ENCODE measurements around the gene MFGE8.

Gene MFGE8

DNA sequence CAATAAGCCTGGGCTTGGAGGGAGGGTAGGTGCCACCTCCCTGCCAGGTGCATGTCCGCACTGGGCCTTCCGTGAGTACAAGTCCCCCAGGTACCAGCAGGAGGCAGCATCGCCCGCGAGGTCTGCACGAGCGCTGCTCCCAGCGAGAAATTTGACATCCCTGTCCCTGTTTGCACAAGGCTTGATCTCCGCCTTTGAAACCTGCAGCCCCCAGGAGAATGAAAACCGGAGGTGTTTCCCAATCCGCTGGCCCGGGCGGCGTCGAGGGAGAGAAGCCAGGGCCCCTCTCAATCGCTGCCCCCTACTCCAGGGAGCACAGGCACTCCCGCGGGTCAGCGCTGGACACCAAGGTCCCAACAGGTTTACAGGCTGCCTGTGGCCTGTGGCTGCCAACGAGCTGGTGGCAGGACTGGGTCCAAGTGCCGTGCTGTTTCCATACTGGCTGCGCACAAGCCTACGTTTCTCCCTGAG lies 18.8 kb downstream of the MFGE8 start:
- Mint-ChIP-seq H3K4me1 (peaks cover 23% of the 10 kb centered on the region), H3K36me3 (ENCODE audit: low read depth) (no peaks in the 10 kb centered on the region), H3K4me3 (peak overlapping the region; percentile 63 to 77 (median 70)), H3K27me3 (ENCODE audit: low read depth) (peaks cover 59% of the 10 kb centered on the region), H3K27ac (no peak overlapping the region), H3K9me3 (no peaks in the 10 kb centered on the region)
- TF ChIP-seq, protein P1, sequence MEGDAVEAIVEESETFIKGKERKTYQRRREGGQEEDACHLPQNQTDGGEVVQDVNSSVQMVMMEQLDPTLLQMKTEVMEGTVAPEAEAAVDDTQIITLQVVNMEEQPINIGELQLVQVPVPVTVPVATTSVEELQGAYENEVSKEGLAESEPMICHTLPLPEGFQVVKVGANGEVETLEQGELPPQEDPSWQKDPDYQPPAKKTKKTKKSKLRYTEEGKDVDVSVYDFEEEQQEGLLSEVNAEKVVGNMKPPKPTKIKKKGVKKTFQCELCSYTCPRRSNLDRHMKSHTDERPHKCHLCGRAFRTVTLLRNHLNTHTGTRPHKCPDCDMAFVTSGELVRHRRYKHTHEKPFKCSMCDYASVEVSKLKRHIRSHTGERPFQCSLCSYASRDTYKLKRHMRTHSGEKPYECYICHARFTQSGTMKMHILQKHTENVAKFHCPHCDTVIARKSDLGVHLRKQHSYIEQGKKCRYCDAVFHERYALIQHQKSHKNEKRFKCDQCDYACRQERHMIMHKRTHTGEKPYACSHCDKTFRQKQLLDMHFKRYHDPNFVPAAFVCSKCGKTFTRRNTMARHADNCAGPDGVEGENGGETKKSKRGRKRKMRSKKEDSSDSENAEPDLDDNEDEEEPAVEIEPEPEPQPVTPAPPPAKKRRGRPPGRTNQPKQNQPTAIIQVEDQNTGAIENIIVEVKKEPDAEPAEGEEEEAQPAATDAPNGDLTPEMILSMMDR (IDR thresholded peaks at IDR 0.05; ENCODE audit: unreplicated experiment in 3 of 3) = peak; percentile 63 to 78 (median 74)

DNA sequence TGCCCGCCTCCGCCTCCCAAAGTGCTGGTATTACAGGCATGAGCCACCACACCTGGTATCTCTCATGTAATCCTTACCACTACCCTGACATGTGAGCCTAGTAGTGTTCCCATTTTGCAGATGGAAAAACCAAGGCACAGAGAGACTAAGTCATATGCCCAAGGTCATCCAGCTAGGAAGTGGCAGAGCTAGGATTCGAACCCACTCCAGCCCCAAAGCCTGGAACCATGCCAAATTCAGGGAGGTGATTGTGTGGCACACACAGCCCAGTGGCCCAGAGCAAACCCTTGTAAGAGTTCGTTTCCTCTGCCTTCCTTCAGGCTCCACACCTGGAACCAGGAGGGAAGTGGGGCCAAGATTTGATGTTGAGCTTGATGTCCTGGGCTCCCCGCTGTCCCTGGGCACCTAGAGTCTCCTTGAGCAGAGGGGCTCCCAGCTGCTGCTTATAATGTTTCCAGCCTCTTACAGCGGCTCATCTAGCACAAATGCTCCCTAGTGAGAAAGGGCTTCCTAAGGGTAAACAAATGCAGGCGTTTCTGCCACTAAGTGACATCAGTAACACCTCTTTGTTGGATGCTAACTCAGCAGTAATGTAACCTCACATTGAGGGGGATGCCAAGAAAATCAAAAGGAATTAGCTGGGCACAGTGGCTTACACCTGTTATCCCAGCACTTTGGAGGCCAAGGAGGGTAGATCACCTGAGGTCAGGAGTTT lies 21.5 kb downstream of the MFGE8 start:
- Mint-ChIP-seq H3K4me3 (no peak overlapping the region), H3K27ac (no peak overlapping the region), H3K9me3 (no peaks in the 10 kb centered on the region), H3K27me3 (ENCODE audit: low read depth) (peaks cover 48% of the 10 kb centered on the region), H3K36me3 (ENCODE audit: low read depth) (no peaks in the 10 kb centered on the region), H3K4me1 (peaks cover 9% of the 10 kb centered on the region)
- TF ChIP-seq, protein P1 (IDR thresholded peaks at IDR 0.05; ENCODE audit: unreplicated experiment in 3 of 3) = no peak

DNA sequence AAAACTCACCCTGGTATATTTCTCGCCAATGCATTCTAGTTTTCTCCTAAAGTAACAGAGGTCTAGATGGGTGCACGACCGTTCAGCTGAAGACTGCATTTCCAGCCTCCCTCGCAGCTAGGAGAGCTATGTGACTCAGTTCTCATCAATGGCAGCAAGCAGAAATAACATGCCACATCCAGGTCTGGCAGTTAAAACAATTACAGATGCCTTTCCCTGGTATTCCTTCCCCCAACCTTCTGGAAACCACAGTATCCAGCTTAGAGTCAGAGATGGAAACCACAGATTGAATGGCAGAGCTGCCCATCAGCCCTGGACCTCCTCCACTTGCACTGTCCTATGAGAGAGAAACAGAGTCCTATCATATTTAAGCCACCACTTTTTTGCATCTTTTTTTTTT lies 22.7 kb downstream of the MFGE8 start:
- H3K27ac Mint-ChIP-seq = no peak overlapping the region
- TF ChIP-seq, protein P1 (IDR thresholded peaks at IDR 0.05; ENCODE audit: unreplicated experiment in 3 of 3) = no peak
- H3K4me3 Mint-ChIP-seq = no peak overlapping the region
- no peaks in the 10 kb centered on the region for H3K36me3 Mint-ChIP-seq (ENCODE audit: low read depth)
- no peaks in the 10 kb centered on the region for H3K9me3 Mint-ChIP-seq
- H3K4me1 Mint-ChIP-seq = peaks cover 3% of the 10 kb centered on the region
- H3K27me3 Mint-ChIP-seq (ENCODE audit: low read depth) = peaks cover 42% of the 10 kb centered on the region

DNA sequence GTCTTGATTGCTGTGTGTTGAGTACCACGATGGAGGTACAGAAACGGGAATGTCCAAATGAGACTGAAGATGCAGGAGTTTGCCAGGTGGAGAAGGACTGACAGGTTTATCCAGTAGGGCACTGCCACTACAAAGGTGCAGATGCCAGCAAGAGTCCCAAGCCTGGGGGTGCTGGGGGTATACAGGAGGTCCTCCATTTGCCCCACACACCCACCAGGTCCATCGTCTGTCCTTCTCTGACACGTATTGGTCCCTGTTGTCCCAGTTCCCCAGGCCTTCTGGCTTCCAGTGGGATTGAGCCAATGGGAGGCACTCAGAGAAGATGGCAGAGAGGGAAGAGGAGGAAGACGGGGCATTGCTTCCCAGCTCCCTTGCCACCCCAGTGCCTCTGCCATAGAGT lies 24.5 kb downstream of the MFGE8 start:
- H3K4me1 Mint-ChIP-seq = no peaks in the 10 kb centered on the region
- no peak overlapping the region for H3K4me3 Mint-ChIP-seq
- H3K27me3 Mint-ChIP-seq (ENCODE audit: low read depth) = peaks cover 28% of the 10 kb centered on the region
- H3K27ac Mint-ChIP-seq = no peak overlapping the region
- TF ChIP-seq, protein P1 (IDR thresholded peaks at IDR 0.05; ENCODE audit: unreplicated experiment in 3 of 3) = no peak
- no peaks in the 10 kb centered on the region for H3K36me3 Mint-ChIP-seq (ENCODE audit: low read depth)
- H3K9me3 Mint-ChIP-seq = no peaks in the 10 kb centered on the region

DNA sequence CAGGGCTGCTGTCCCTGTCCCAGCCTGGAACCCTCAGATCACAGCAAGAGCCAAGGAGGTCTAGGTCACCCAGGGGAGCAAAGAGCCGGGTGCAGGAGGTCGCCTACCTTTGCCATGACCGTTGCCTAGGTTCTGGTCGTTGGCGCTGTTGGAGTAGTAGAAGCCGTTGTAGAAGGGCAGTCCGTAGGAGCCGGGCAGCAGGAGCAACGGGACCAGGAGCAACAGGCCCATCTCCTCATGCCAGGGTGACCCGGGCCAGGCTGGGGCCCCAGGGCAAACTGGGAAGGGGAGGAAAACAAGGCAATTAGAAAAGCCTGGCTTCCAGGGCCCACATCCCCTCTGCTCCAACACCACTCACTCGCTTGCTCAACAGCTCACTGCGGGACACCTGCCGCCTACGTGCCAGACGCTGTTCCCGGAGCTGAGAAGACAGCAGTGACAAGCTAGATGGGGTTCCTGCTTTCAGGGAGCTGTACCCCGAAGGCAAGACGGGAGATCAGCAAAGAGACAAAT lies 26.1 kb downstream of the MFGE8 start:
- Mint-ChIP-seq H3K4me1 (no peaks in the 10 kb centered on the region), H3K9me3 (no peaks in the 10 kb centered on the region), H3K4me3 (no peak overlapping the region), H3K27ac (no peak overlapping the region), H3K36me3 (ENCODE audit: low read depth) (no peaks in the 10 kb centered on the region), H3K27me3 (ENCODE audit: low read depth) (peaks cover 12% of the 10 kb centered on the region)
- TF ChIP-seq, protein P1 (IDR thresholded peaks at IDR 0.05; ENCODE audit: unreplicated experiment in 3 of 3) = no peak

DNA sequence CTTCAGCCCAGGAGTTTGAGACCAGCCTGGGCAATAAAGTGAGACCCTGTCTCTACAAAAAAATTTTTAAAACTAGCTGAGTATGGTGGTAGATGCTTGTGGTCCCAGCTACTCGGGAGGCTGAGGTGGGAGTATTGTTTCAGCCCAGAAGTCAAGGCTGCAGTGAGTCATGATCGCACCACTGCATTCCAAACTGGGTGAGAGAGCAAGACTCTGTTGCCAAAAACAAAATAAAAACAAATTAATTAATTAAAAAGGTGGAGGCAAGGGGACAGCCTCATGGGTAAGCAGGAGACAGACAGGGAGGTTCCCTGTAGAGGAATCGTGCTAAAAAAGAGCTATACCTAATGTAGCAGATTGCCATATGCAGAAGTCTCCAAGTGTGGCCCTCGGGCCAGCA lies 30.4 kb downstream of the MFGE8 start:
- Mint-ChIP-seq H3K27me3 (ENCODE audit: low read depth) (peaks cover 4% of the 10 kb centered on the region), H3K4me3 (no peak overlapping the region), H3K4me1 (no peaks in the 10 kb centered on the region), H3K36me3 (ENCODE audit: low read depth) (no peaks in the 10 kb centered on the region), H3K9me3 (no peaks in the 10 kb centered on the region), H3K27ac (no peak overlapping the region)
- TF ChIP-seq, protein P1 (IDR thresholded peaks at IDR 0.05; ENCODE audit: unreplicated experiment in 3 of 3) = no peak
